ENCODE measurements around the gene RPS6KA4.

DNA sequence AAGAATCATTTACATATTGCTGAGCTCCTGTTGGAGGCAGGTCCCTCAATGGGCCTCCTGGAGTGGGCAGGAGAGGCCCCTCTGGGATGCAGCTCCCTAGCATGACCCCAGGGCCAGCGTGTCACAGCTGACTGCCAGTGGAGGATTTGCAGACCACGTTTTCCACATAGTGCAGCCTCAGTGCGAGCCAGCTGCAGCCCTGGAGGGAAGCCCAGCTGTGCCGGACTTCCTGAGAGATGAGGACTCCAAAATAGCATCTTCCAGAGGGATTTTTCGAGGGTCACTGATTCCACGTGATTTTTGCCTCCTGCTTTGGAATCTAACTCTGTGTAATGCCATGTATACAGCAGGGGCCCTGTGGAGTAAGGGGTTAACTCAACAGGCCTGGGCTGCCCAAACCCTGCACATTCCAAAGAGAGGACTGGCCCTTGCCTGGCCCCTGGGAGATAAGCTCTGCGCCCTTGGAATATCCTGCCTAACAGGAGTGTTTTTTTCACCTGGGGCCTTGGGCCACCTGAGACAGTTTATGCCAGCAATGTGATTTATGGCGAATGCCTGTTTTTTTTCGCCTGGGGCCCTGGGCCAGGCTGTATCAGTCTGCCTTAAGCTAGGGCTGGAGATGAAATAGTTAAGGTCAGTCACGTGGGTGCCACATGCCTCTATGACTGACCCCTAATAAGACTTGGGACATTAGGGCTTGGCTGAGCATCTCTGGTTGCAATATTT lies 47.4 kb downstream of the RPS6KA4 start:
- TF ChIP-seq POLR2A (IDR thresholded peaks at IDR 0.05), result no peak
- TF ChIP-seq, protein P1, sequence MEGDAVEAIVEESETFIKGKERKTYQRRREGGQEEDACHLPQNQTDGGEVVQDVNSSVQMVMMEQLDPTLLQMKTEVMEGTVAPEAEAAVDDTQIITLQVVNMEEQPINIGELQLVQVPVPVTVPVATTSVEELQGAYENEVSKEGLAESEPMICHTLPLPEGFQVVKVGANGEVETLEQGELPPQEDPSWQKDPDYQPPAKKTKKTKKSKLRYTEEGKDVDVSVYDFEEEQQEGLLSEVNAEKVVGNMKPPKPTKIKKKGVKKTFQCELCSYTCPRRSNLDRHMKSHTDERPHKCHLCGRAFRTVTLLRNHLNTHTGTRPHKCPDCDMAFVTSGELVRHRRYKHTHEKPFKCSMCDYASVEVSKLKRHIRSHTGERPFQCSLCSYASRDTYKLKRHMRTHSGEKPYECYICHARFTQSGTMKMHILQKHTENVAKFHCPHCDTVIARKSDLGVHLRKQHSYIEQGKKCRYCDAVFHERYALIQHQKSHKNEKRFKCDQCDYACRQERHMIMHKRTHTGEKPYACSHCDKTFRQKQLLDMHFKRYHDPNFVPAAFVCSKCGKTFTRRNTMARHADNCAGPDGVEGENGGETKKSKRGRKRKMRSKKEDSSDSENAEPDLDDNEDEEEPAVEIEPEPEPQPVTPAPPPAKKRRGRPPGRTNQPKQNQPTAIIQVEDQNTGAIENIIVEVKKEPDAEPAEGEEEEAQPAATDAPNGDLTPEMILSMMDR (IDR thresholded peaks at IDR 0.05), result no peak

Data from uterus (tissue), 2 donors.